Mononuclear cell (primary cell): ENCODE results near the gene RRP36. TPM values are rescaled to one million over a fixed set of nuclear protein-coding genes. Genes with fewer than 3 reads are reported as not detected.

Experiments used
- total RNA-seq: library from RNA; depleted of rRNA; stranded (reverse); fragments of >200 nt; gene quantifications from one replicate; pipeline ENCODE4 v1.2.3, GENCODE V29; 2012

RRP36 gene
- total RNA-seq, 1 donor = 31.1 TPM

Other genes starting within 250 kb of the RRP36 start
- gene BICRAL, start 239.6 kb upstream of the RRP36 start, total RNA-seq = 13.0 TPM
- gene RPL7L1, start 142.0 kb upstream of the RRP36 start, total RNA-seq = 64.2 TPM
- 6.9 TPM for gene PTCRA, start 105.6 kb upstream of the RRP36 start, total RNA-seq
- gene CNPY3, start 92.1 kb upstream of the RRP36 start, total RNA-seq = 77.1 TPM
- 0.63 TPM for gene GNMT, start 60.9 kb upstream of the RRP36 start, total RNA-seq
- gene PEX6, start 42.4 kb upstream of the RRP36 start, total RNA-seq = 10.0 TPM
- gene PPP2R5D, start 37.1 kb upstream of the RRP36 start, total RNA-seq = 15.2 TPM
- gene MEA1, start 7.7 kb upstream of the RRP36 start, total RNA-seq = 17.7 TPM
- gene KLHDC3, start 7.4 kb upstream of the RRP36 start, total RNA-seq = 30.2 TPM
- 2.7 TPM for gene CUL7, start 32.2 kb downstream of the RRP36 start, total RNA-seq
- 5.7 TPM for gene MRPL2, start 37.8 kb downstream of the RRP36 start, total RNA-seq
- 9.6 TPM for gene KLC4, start 38.0 kb downstream of the RRP36 start, total RNA-seq
- gene PTK7, start 54.7 kb downstream of the RRP36 start, total RNA-seq = 1.8 TPM
- 17.0 TPM for gene SRF, start 149.6 kb downstream of the RRP36 start, total RNA-seq
- 24.2 TPM for gene CUL9, start 160.6 kb downstream of the RRP36 start, total RNA-seq
- 14.7 TPM for gene DNPH1, start 207.9 kb downstream of the RRP36 start, total RNA-seq
- gene TTBK1, start 221.9 kb downstream of the RRP36 start, total RNA-seq = under 0.01 TPM